ENCODE data around the gene VAPA.

VAPA gene

DNA sequence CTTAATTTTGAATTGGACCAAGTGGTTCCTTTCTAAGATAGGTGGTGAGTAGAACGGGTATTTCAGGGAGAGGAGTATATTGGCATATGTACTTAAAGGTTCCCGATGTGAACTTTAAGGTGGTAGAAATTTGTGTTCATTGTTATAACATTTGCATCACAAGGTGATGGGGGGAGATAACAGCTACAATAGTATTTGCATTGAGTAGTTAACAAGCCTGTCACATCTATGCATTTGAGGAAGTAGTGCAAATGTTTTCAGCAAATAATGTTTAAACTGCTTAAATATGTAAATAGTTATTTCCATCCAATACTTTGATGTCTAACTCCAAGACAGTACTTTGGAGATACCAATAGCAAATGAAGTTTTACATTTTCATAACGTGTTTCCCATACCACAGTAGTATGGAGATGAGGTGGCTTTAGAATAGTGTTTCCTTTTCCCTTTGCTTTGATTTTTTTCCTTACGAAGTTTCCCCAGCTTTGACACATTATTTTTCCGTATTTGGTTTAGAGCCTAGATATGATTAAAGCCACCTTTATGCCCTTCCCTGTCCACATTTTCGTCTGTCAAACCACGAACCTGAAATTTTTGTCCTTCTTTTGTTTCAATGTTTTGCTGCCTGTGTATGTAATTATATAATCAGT is 46.6 kb downstream of the VAPA start:
- no peak overlapping the region for H3K9ac ChIP-seq (ENCODE audit: low read length)
- H3K4me1 ChIP-seq (ENCODE audit: low read length): no peaks in the 10 kb centered on the region
- no peak overlapping the region for H3K4me3 ChIP-seq (ENCODE audit: low read length)
- H3K27me3 ChIP-seq (ENCODE audit: low read depth, low read length): no peaks in the 10 kb centered on the region
- H3K36me3 ChIP-seq (replicated peaks; ENCODE audit: low read depth, low read length): peaks cover 6% of the 10 kb centered on the region
- H3K4me2 ChIP-seq (ENCODE audit: low read length): no peak overlapping the region
- no peaks in the 10 kb centered on the region for H3K79me2 ChIP-seq (ENCODE audit: low read length)
- no peak overlapping the region for H3K27ac ChIP-seq (ENCODE audit: low read length)
- H4K20me1 ChIP-seq (ENCODE audit: insufficient read depth, low read length): no peaks in the 10 kb centered on the region; the same call in 1 of the 2 replicates
- TF ChIP-seq EZH2phosphoT487 (IDR thresholded peaks at IDR 0.05; ENCODE audit: low read depth): no peak
- TF ChIP-seq, protein P1, sequence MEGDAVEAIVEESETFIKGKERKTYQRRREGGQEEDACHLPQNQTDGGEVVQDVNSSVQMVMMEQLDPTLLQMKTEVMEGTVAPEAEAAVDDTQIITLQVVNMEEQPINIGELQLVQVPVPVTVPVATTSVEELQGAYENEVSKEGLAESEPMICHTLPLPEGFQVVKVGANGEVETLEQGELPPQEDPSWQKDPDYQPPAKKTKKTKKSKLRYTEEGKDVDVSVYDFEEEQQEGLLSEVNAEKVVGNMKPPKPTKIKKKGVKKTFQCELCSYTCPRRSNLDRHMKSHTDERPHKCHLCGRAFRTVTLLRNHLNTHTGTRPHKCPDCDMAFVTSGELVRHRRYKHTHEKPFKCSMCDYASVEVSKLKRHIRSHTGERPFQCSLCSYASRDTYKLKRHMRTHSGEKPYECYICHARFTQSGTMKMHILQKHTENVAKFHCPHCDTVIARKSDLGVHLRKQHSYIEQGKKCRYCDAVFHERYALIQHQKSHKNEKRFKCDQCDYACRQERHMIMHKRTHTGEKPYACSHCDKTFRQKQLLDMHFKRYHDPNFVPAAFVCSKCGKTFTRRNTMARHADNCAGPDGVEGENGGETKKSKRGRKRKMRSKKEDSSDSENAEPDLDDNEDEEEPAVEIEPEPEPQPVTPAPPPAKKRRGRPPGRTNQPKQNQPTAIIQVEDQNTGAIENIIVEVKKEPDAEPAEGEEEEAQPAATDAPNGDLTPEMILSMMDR (IDR thresholded peaks at IDR 0.05; ENCODE audit: low read depth, low read length): no peak
- no peak overlapping the region for H2AFZ ChIP-seq (ENCODE audit: low read depth, low read length)
- no peaks in the 10 kb centered on the region for H3K9me3 ChIP-seq (ENCODE audit: insufficient read depth, low read length)

DNA sequence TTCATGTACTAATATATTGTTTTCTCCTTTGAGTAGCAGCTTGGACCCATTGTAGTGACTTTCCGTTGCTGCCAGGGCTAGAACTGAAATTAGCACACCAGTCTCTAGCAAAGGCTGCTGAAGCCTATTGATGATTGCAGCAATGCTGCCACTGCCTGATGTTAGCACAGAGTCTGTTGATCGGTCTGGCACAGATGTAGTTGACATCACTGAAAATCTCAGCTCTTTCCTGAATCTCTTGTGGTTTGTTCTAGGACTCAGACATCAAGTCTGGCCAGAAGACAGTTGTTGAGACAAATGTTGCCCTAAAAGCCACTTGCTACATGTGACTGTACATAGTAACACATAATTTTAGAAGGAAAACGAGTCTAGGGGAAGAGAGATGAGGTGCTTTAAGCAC is 47.2 kb downstream of the VAPA start:
- Histone ChIP-seq H3K4me2 (ENCODE audit: low read length) (no peak overlapping the region), H3K4me3 (ENCODE audit: low read length) (no peak overlapping the region), H3K4me1 (ENCODE audit: low read length) (no peaks in the 10 kb centered on the region), H4K20me1 (ENCODE audit: insufficient read depth, low read length) (no peaks in the 10 kb centered on the region; the same call in 1 of the 2 replicates), H3K9me3 (ENCODE audit: insufficient read depth, low read length) (no peaks in the 10 kb centered on the region), H3K9ac (ENCODE audit: low read length) (no peak overlapping the region), H2AFZ (ENCODE audit: low read depth, low read length) (no peak overlapping the region), H3K27me3 (ENCODE audit: low read depth, low read length) (no peaks in the 10 kb centered on the region), H3K36me3 (replicated peaks; ENCODE audit: low read depth, low read length) (peaks cover 3% of the 10 kb centered on the region), H3K79me2 (ENCODE audit: low read length) (no peaks in the 10 kb centered on the region), H3K27ac (ENCODE audit: low read length) (no peak overlapping the region)
- TF ChIP-seq, protein P1 (IDR thresholded peaks at IDR 0.05; ENCODE audit: low read depth, low read length): no peak
- no peak for TF ChIP-seq EZH2phosphoT487 (IDR thresholded peaks at IDR 0.05; ENCODE audit: low read depth)

DNA sequence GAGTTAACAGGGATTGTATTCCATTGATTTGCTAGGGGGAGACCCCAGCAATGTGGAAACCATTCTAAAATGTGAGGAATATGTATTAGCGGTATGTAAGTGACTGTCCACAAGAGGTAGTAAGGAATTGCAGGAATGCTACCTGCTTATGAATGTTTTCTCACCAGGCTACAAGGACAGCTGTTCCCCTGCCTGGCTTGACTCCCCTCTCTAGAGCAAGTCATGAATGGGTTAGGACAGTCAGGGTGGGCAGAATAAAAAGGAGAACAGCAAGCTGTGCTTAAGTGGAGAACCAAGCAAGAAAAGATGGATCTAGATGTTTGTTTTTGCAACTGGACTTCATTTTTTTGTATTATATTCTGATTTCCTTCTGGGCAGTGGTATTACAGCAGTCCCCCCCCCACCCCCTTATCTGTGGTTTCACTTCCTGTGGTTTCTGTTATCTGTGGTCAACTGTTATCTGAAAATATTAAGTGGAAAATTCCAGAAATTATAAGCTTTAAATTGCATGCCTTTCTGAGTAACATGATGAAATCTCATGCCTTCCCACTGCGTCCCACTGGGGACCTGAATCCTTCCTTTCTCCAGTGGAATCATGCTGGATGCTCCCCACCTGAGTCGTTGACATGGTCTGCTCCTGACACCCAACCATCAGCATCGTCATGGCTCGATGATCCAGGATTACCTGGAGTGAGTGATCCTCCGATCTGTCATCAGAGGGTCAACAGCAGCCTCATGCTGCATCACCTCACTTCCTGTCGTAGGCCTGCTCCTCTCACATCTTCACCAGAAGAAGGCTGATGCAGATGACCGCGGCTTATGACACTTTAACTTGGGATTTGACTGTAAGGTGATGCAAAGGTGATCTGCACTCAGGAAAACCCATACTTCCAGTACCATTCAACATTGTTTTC is 52.2 kb downstream of the VAPA start:
- H2AFZ ChIP-seq (ENCODE audit: low read depth, low read length): no peak overlapping the region
- H4K20me1 ChIP-seq (ENCODE audit: insufficient read depth, low read length): no peaks in the 10 kb centered on the region
- H3K9ac ChIP-seq (ENCODE audit: low read length): no peak overlapping the region
- no peak for TF ChIP-seq EZH2phosphoT487 (IDR thresholded peaks at IDR 0.05; ENCODE audit: low read depth)
- TF ChIP-seq, protein P1 (IDR thresholded peaks at IDR 0.05; ENCODE audit: low read depth, low read length): no peak
- H3K9me3 ChIP-seq (ENCODE audit: insufficient read depth, low read length): no peaks in the 10 kb centered on the region
- no peak overlapping the region for H3K4me2 ChIP-seq (ENCODE audit: low read length)
- H3K27me3 ChIP-seq (ENCODE audit: low read depth, low read length): no peaks in the 10 kb centered on the region
- H3K36me3 ChIP-seq (replicated peaks; ENCODE audit: low read depth, low read length): no peaks in the 10 kb centered on the region
- no peaks in the 10 kb centered on the region for H3K79me2 ChIP-seq (ENCODE audit: low read length)
- no peak overlapping the region for H3K27ac ChIP-seq (ENCODE audit: low read length)
- no peak overlapping the region for H3K4me3 ChIP-seq (ENCODE audit: low read length)
- H3K4me1 ChIP-seq (ENCODE audit: low read length): no peaks in the 10 kb centered on the region
